Measurements from ENCODE around the gene FGD5. TPM values are rescaled to one million over a fixed set of nuclear protein-coding genes. Genes with fewer than 3 reads are reported as not detected.

The FGD5 gene
- total and polyA plus RNA-seq, 9 of the 15 experiments (the other 6 are each of a cell fraction or from before 2014, with no cell fraction given): 0.18 TPM; not detected in 8

- ChIA-PET POLR2A (no interaction called here), CTCF (ENCODE audit: low intra/inter-chr PET ratio) (no interaction called here)
- in situ Hi-C loops (cut with MboI): loop anchor here (5.0 kb wide), 1 partner anchor 123 kb away; no protein-coding TSS in a partner anchor
- Histone ChIP-seq H3K9me1 (ENCODE audit: control insufficient read depth, insufficient read depth, low read length) (no peaks in the 10 kb centered on the region), H3K4me2 (ENCODE audit: insufficient read depth, low read length) (no peak overlapping the region), H3K27me3 (ENCODE audit: control insufficient read depth in 2 of 2, insufficient read depth in 2 of 2, low read length in 2 of 2) (peaks cover 33 to 81% of the 10 kb centered on the region in 2 experiments), H3K4me3 (no peak overlapping the region), H2AFZ (ENCODE audit: low read depth, low read length) (no peak overlapping the region), H3K9me3 (replicated peaks; ENCODE audit: control insufficient read depth, insufficient read depth, low read depth, low read length) (no peaks in the 10 kb centered on the region), H3K4me1 (replicated peaks in 1 of 2; ENCODE audit: control insufficient read depth in 2 of 2, insufficient read depth in 2 of 2, low read length in 2 of 2) (peaks cover 0 to under 1% of the 10 kb centered on the region in 2 experiments; a peak in 2 of 5 replicates), H3K27ac (ENCODE audit: extremely low read depth, low read depth, low read length) (no peak overlapping the region), H3K36me3 (ENCODE audit: control insufficient read depth, insufficient read depth, low read length) (no peaks in the 10 kb centered on the region), H3K9ac (ENCODE audit: insufficient read depth in 1 of 2, low read depth in 2 of 2, low read length in 2 of 2) (no peak overlapping the region), H3K79me2 (ENCODE audit: control insufficient read depth, insufficient read depth, low read length) (no peaks in the 10 kb centered on the region), H4K20me1 (replicated peaks; ENCODE audit: control insufficient read depth, insufficient read depth, low read length) (no peaks in the 10 kb centered on the region)
- no peak for TF ChIP-seq ZBTB12 (CRISPR knock-in tag; IDR thresholded peaks at IDR 0.05)
- TF ChIP-seq ZZZ3 (IDR thresholded peaks at IDR 0.05): no peak
- TF ChIP-seq RNF219 (CRISPR knock-in tag; IDR thresholded peaks at IDR 0.05): no peak
- TF ChIP-seq ATF7 (IDR thresholded peaks at IDR 0.05): no peak
- TF ChIP-seq CBFA2T2 (conservative IDR thresholded peaks at IDR 0.05): no peak
- TF ChIP-seq JUND (IDR thresholded peaks at IDR 0.05; ENCODE audit: borderline replicate concordance, low read depth, low read length): no peak
- TF ChIP-seq JUND (tag; IDR thresholded peaks at IDR 0.05; ENCODE audit: borderline replicate concordance, low read depth, low read length): no peak
- no peak for TF ChIP-seq XRCC5 (IDR thresholded peaks at IDR 0.05; ENCODE audit: low read depth, low read length)
- TF ChIP-seq PHF20 (IDR thresholded peaks at IDR 0.05; ENCODE audit: partially characterized antibody): no peak
- DNase-seq (ENCODE audit: extremely low read depth in 1 of 4, low spot score in 3 of 4) (no peak), FAIRE-seq (no peak), ATAC-seq (no peak)
- BruUV-seq (replicated peaks): no TSS peak
- intact Hi-C loops (cut with micrococcal nuclease): no loop called here
- 0% methylated on average over 4 of the region's 4 CpGs for WGBS (ENCODE audit: insufficient coverage, low coverage, missing lambda C conversion rate)
These were observed 19.6 kb upstream of the FGD5 start for GRCh38 chr3:14799146-14799545.

Measured in K562 (cell line).